SK-N-SH (cell line): ENCODE measurements around the gene TRAPPC12. TPM values are rescaled to one million over a fixed set of nuclear protein-coding genes. Genes with fewer than 3 reads are reported as not detected.

Experiments
- CTCF ChIA-PET: fragments of 300-600, 350-600 bp; formaldehyde crosslinking; extraction: SDS; loops from one replicate; lab custom pipeline; 2021; lab: Yijun Ruan, JAX
- POLR2A ChIA-PET: fragments of 350-600 bp; sonication (Branson Sonifier 250); formaldehyde crosslinking; extraction: SDS; loops from one replicate; lab custom pipeline; 2020; ENCODE audit warnings: antibody characterized with exemption, inconsistent platforms; lab: Yijun Ruan, JAX
- DNase-seq: peaks from one replicate; pipeline ENCODE4 v3.0.0; 2012
- H2AFZ ChIP-seq: fragments of 200-600 bp; sonication (generic); 2 replicates; pipeline ENCODE4 v1.8.1; 2016; ENCODE audit warnings: antibody characterized with exemption, mild to moderate bottlenecking, low read depth
- H3F3A ChIP-seq: fragments of 200-600 bp; sonication (generic); replicated peaks from 2 replicates; pipeline ENCODE3; 2016; ENCODE audit warnings: antibody characterized with exemption, mild to moderate bottlenecking; ENCODE audit not compliant: insufficient read depth
- H3K27ac ChIP-seq, 2 experiments: fragments of 200-500 bp in 1 of 2; fragments of 200-600 bp in 1 of 2; sonication (Bioruptor generic) in 1 of 2; sonication (generic), shearing (Covaris generic) in 1 of 2; 2 replicates each; pipeline versions ENCODE4 v1.5.1 to v1.6.1; 2014 to 2016; ENCODE audit warnings: low read depth in 2 of 2, inconsistent platforms in 1 of 2, low read length in 1 of 2, mild to moderate bottlenecking in 1 of 2, mixed read lengths in 1 of 2
- H3K27me3 ChIP-seq: fragments of 200-600 bp; sonication (generic), shearing (Covaris generic); 2 replicates; pipeline ENCODE4 v1.6.1; 2016; ENCODE audit warnings: mixed run types; ENCODE audit not compliant: insufficient read depth
- H3K36me3 ChIP-seq, 2 experiments: fragments of 200-500 bp in 1 of 2; fragments of 200-600 bp in 1 of 2; sonication (Bioruptor generic) in 1 of 2; sonication (generic) in 1 of 2; replicated peaks in 1 of 2; 2 replicates each; pipeline versions ENCODE3 to v1.5.1; 2014 to 2016; ENCODE audit warnings: low read length in 1 of 2, mild to moderate bottlenecking in 1 of 2; ENCODE audit not compliant: insufficient read depth in 2 of 2, control insufficient read depth in 1 of 2
- H3K4me1 ChIP-seq, 2 experiments: fragments of 200-500 bp in 1 of 2; fragments of 200-600 bp in 1 of 2; sonication (Bioruptor generic) in 1 of 2; sonication (generic), shearing (Covaris generic) in 1 of 2; 2 replicates each; pipeline versions ENCODE4 v1.5.1 to v1.6.1; 2014 to 2016; ENCODE audit warnings: low read depth in 1 of 2, low read length in 1 of 2, mixed run types in 1 of 2; ENCODE audit not compliant: insufficient read depth in 2 of 2, control insufficient read depth in 1 of 2
- H3K4me2 ChIP-seq: fragments of 200-600 bp; sonication (generic), shearing (Covaris generic); 2 replicates; pipeline ENCODE4 v1.6.1; 2017; ENCODE audit warnings: mixed run types
- H3K4me3 ChIP-seq, 2 experiments: fragments of 200-500 bp in 1 of 2; fragments of 200-600 bp in 1 of 2; sonication (Bioruptor generic) in 1 of 2; sonication (generic), shearing (Covaris generic) in 1 of 2; 2 replicates each; pipeline versions ENCODE4 v1.5.1 to v1.8.1; 2014 to 2016; ENCODE audit warnings: low read depth in 2 of 2, inconsistent platforms in 1 of 2, low read length in 1 of 2, mild to moderate bottlenecking in 1 of 2, mixed read lengths in 1 of 2, moderate library complexity in 1 of 2
- H3K79me2 ChIP-seq: fragments of 200-600 bp; sonication (generic); 2 replicates; pipeline ENCODE4 v1.8.1; 2017; ENCODE audit warnings: mild to moderate bottlenecking; ENCODE audit not compliant: insufficient read depth
- H3K9ac ChIP-seq: fragments of 200-600 bp; sonication (generic); 2 replicates; pipeline ENCODE4 v1.6.1; 2017; ENCODE audit warnings: mixed run types
- H3K9me2 ChIP-seq: fragments of 200-600 bp; sonication (generic); 2 replicates; pipeline ENCODE4 v1.6.1; 2017; ENCODE audit warnings: mixed run types
- H3K9me3 ChIP-seq: fragments of 200-600 bp; sonication (generic); 2 replicates; pipeline ENCODE4 v1.6.1; 2017; ENCODE audit warnings: mixed run types, mild to moderate bottlenecking, moderate library complexity
- H4K20me1 ChIP-seq: fragments of 200-600 bp; sonication (generic); 2 replicates; pipeline ENCODE4 v1.6.1; 2017; ENCODE audit warnings: mild to moderate bottlenecking, mixed run types; ENCODE audit not compliant: insufficient read depth
- CHD2 ChIP-seq: fragments of 150-350 bp; IDR thresholded peaks from 2 replicates; pipeline ENCODE4 v1.6.1; 2018; ENCODE audit warnings: low read length; ENCODE audit not compliant: partially characterized antibody
- EZH2phosphoT487 ChIP-seq: fragments of 200-600 bp; sonication (generic); IDR thresholded peaks from 2 replicates; pipeline ENCODE4 v1.6.1; 2017; ENCODE audit warnings: low read depth, mixed run types, mild to moderate bottlenecking, antibody characterized with exemption, moderate library complexity, borderline replicate concordance
- FOXM1 ChIP-seq: IDR thresholded peaks from 2 replicates; pipeline ENCODE4 v1.4.0; 2012; ENCODE audit warnings: low read depth, mild to moderate bottlenecking
- MEF2A ChIP-seq: IDR thresholded peaks from 2 replicates; pipeline ENCODE4 v1.4.0; 2012; ENCODE audit warnings: low read depth, borderline replicate concordance
- PBX3 ChIP-seq: IDR thresholded peaks from 2 replicates; pipeline ENCODE4; 2012
- POLR2AphosphoS5 ChIP-seq: IDR thresholded peaks from 2 replicates; pipeline ENCODE4 v1.6.1; 2012; ENCODE audit warnings: low read depth, low read length
- RAD21 ChIP-seq: IDR thresholded peaks from 2 replicates; pipeline ENCODE4 v1.6.1; 2012; ENCODE audit warnings: mild to moderate bottlenecking, low read length
- REST ChIP-seq: IDR thresholded peaks from 2 replicates; pipeline ENCODE4 v1.6.1; 2012; ENCODE audit warnings: mild to moderate bottlenecking, low read depth, low read length, moderate library complexity
- RFX5 ChIP-seq: IDR thresholded peaks from 2 replicates; pipeline ENCODE4 v1.6.1; 2012; ENCODE audit warnings: mild to moderate bottlenecking, improper control_type of control experiment, low read length
- SIN3A ChIP-seq: IDR thresholded peaks from 2 replicates; pipeline ENCODE4 v1.6.1; 2012; ENCODE audit warnings: low read depth, mild to moderate bottlenecking, low read length, moderate library complexity, borderline replicate concordance
- TAF1 ChIP-seq: IDR thresholded peaks from 2 replicates; pipeline ENCODE4 v1.6.1; 2012; ENCODE audit warnings: low read depth, mild to moderate bottlenecking, low read length, moderate library complexity, borderline replicate concordance
- TEAD4 ChIP-seq: IDR thresholded peaks from 2 replicates; pipeline ENCODE4 v1.4.0; 2012; ENCODE audit warnings: mild to moderate bottlenecking, borderline replicate concordance; ENCODE audit not compliant: insufficient read depth
- WGBS: methylation state at CpG from one replicate; pipeline ENCODE4 v1.1.6; 2017; ENCODE audit warnings: low lambda C conversion rate; 5-methylcytosine and 5-hydroxymethylcytosine counted together
- polyA plus RNA-seq, 3 experiments: library from polyadenylated mRNA; depleted of rRNA; stranded (reverse); fragments of >200 nt; gene quantifications; 2 replicates each; pipeline ENCODE4 v1.2.3, GENCODE V29; 2012

The TRAPPC12 gene
- polyA plus RNA-seq, 1 of the 3 experiments (the other 2 are of a cell fraction) = 83.3 TPM

GRCh38 chr2:3426615-3427014 is 47.1 kb downstream of the TRAPPC12 start:
- Histone ChIP-seq H2AFZ (no peak overlapping the region), H3K9me2 (no peaks in the 10 kb centered on the region), H4K20me1 (no peaks in the 10 kb centered on the region), H3K4me3 (no peak overlapping the region)
- TF ChIP-seq REST = no peak
- TF ChIP-seq, all 33 proteins: peak for 0
- DNase-seq = no peak
- POLR2A ChIA-PET = no interaction called here
- Histone ChIP-seq H3K36me3 (peaks cover 47 to 89% of the 10 kb centered on the region in 2 experiments), H3K4me2 (no peak overlapping the region), H3F3A (no peaks in the 10 kb centered on the region), H3K4me1 (peaks cover 5 to 25% of the 10 kb centered on the region in 2 experiments; a peak in 2 of 4 replicates), H3K9me3 (no peaks in the 10 kb centered on the region), H3K79me2 (peaks cover 7% of the 10 kb centered on the region; the same call in 1 of the 2 replicates), H3K27ac (peak overlapping the region in 1 of 2 experiments; percentile 43; a peak in 1 of 4 replicates), H3K9ac (no peak overlapping the region), H3K27me3 (no peaks in the 10 kb centered on the region)
- 99% methylated on average over 14 of the region's 14 CpGs for WGBS
- CTCF ChIA-PET = interaction anchor here (1.1 to 8.9 kb wide), 7 partner anchors 13 to 35 kb away, joined by 3 to 132 read pairs (median 5); no protein-coding TSS in a partner anchor

- TF ChIP-seq SIN3A = no peak
- no peak for TF ChIP-seq PBX3
- no peak for TF ChIP-seq REST
- TF ChIP-seq MEF2A = no peak
- TF ChIP-seq TAF1 = no peak
- TF ChIP-seq RAD21 = no peak
- TF ChIP-seq EZH2phosphoT487 = no peak
- no peak for TF ChIP-seq POLR2AphosphoS5
- TF ChIP-seq FOXM1 = no peak
- no peak for TF ChIP-seq RFX5
- no peak for TF ChIP-seq CHD2
- TF ChIP-seq TEAD4 = no peak
- POLR2A ChIA-PET = interaction anchor here (0.8 kb wide), 1 partner anchor 49 kb away, joined by 3 read pairs; the partner anchor contains the start of gene EIPR1
- H3K79me2 ChIP-seq = peaks cover 7% of the 10 kb centered on the region; the same call in 1 of the 2 replicates
- no peaks in the 10 kb centered on the region for H3K27me3 ChIP-seq
- H3K9ac ChIP-seq = no peak overlapping the region
- 91% methylated on average over 6 of the region's 6 CpGs for WGBS
- no peaks in the 10 kb centered on the region for H3K9me3 ChIP-seq
- H3F3A ChIP-seq = no peaks in the 10 kb centered on the region
- no peak for DNase-seq
- CTCF ChIA-PET = interaction anchor here (0.6 to 8.9 kb wide), 8 partner anchors 13 to 46 kb away, joined by 3 to 132 read pairs (median 4); no protein-coding TSS in a partner anchor
- H3K4me1 ChIP-seq = peaks cover 5 to 25% of the 10 kb centered on the region in 2 experiments; a peak in 2 of 4 replicates
- peaks cover 48 to 89% of the 10 kb centered on the region in 2 experiments for H3K36me3 ChIP-seq
- no peaks in the 10 kb centered on the region for H4K20me1 ChIP-seq
- peak overlapping the region in 1 of 2 experiments; percentile 43; a peak in 1 of 4 replicates for H3K27ac ChIP-seq
- H3K4me3 ChIP-seq = no peak overlapping the region
- H3K4me2 ChIP-seq = no peak overlapping the region
- no peak overlapping the region for H2AFZ ChIP-seq
- H3K9me2 ChIP-seq = no peaks in the 10 kb centered on the region
These were observed 47.8 kb downstream of the TRAPPC12 start for GRCh38 chr2:3427272-3427671.
